ENCODE data around the gene TTC31.
"Not testable (repeated sequence)": the region's sequence is repeated elsewhere in the genome, so short reads cannot be mapped to it uniquely, and the experiment has no call there.

The TTC31 gene

GRCh38 chr2:74464406-74464805 lies 18.5 kb upstream of the TTC31 start:
- Histone ChIP-seq H3K27ac (ENCODE audit: low read length) (peak overlapping the region; percentile 91), H3K27me3 (ENCODE audit: insufficient read depth, low read length, poor library complexity) (no peaks in the 10 kb centered on the region), H3K9ac (ENCODE audit: low read depth, low read length) (peak overlapping the region; percentile 72), H4K20me1 (ENCODE audit: insufficient read depth, low read length) (peaks cover 4% of the 10 kb centered on the region), H2AFZ (ENCODE audit: low read depth, low read length) (peak overlapping the region; percentile 96; the same call in 1 of the 2 replicates), H3K4me1 (ENCODE audit: insufficient read depth, low read length) (peaks cover 31% of the 10 kb centered on the region), H3K9me3 (ENCODE audit: insufficient read depth, low read length, severe bottlenecking) (no peaks in the 10 kb centered on the region), H3K36me3 (ENCODE audit: insufficient read depth, low read length) (peaks cover 29% of the 10 kb centered on the region), H3K79me2 (ENCODE audit: insufficient read depth, low read length) (peaks cover 34% of the 10 kb centered on the region), H3K4me3 (ENCODE audit: low read depth in 1 of 2, low read length in 2 of 2) (peak overlapping the region; percentile 71 to 93; a peak in 3 of 4 replicates), H3K4me2 (ENCODE audit: insufficient read depth, low read length) (peak overlapping the region; percentile 93)
- TF ChIP-seq CTCF (IDR thresholded peaks at IDR 0.05; ENCODE audit: borderline replicate concordance, extremely low read depth, low read length, poor library complexity, severe bottlenecking) (no peak), EZH2 (IDR thresholded peaks at IDR 0.05; ENCODE audit: borderline replicate concordance, low read depth, low read length, severe bottlenecking) (no peak)
- ATAC-seq (ENCODE audit: insufficient read depth, low read depth) (peak; percentile 18), DNase-seq (no peak)

DNA sequence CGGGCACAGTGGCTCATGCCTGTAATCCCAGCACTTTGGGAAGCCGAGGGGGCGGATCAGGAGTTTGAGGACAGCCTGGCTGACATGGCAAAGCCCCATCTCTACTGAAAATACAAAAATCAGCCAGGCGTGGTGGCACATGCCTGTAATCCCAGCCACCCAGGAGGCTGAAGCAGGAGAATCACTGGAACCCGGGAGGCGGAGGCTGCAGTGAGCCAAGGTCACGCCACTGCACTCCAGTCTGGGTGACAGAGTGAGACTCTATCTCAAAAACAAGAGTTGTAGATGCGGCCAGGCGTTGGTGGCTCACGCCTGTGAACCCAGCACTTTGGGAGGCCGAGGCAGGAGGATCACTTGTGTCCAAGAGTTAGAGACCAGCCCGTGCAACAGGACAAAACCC lies 12.1 kb upstream of the TTC31 start:
- Histone ChIP-seq H3K79me2 (ENCODE audit: insufficient read depth, low read length) (peaks cover 29% of the 10 kb centered on the region), H3K4me2 (ENCODE audit: insufficient read depth, low read length) (peak overlapping the region; percentile 83; the same call in 1 of the 2 replicates), H3K36me3 (ENCODE audit: insufficient read depth, low read length) (peaks cover 31% of the 10 kb centered on the region), H3K4me1 (ENCODE audit: insufficient read depth, low read length) (peaks cover 44% of the 10 kb centered on the region), H3K9ac (ENCODE audit: low read depth, low read length) (peak overlapping the region; percentile 94; the same call in 1 of the 2 replicates)
- H4K20me1 ChIP-seq (ENCODE audit: insufficient read depth, low read length); H3K9me3 ChIP-seq (ENCODE audit: insufficient read depth, low read length, severe bottlenecking); H3K4me3 ChIP-seq (ENCODE audit: low read depth in 1 of 2, low read length in 2 of 2); H3K27ac ChIP-seq (ENCODE audit: low read length); DNase-seq; ATAC-seq (ENCODE audit: insufficient read depth, low read depth); H3K27me3 ChIP-seq (ENCODE audit: insufficient read depth, low read length, poor library complexity); H2AFZ ChIP-seq (ENCODE audit: low read depth, low read length): not testable (repeated sequence)

GRCh38 chr2:74471332-74472065 lies 11.4 kb upstream of the TTC31 start:
- Histone ChIP-seq H4K20me1 (ENCODE audit: insufficient read depth, low read length) (no peaks in the 10 kb centered on the region), H3K4me3 (ENCODE audit: low read depth in 1 of 2, low read length in 2 of 2) (peak overlapping the region; percentile 86 to 92), H3K27ac (ENCODE audit: low read length) (peak overlapping the region; percentile 95), H2AFZ (ENCODE audit: low read depth, low read length) (peak overlapping the region; percentile 97), H3K9ac (ENCODE audit: low read depth, low read length) (peak overlapping the region; percentile 94), H3K9me3 (ENCODE audit: insufficient read depth, low read length, severe bottlenecking) (no peaks in the 10 kb centered on the region), H3K4me1 (ENCODE audit: insufficient read depth, low read length) (peaks cover 39% of the 10 kb centered on the region), H3K36me3 (ENCODE audit: insufficient read depth, low read length) (peaks cover 34% of the 10 kb centered on the region), H3K27me3 (ENCODE audit: insufficient read depth, low read length, poor library complexity) (no peaks in the 10 kb centered on the region), H3K4me2 (ENCODE audit: insufficient read depth, low read length) (peak overlapping the region; percentile 83), H3K79me2 (ENCODE audit: insufficient read depth, low read length) (peaks cover 24% of the 10 kb centered on the region)
- no peak for DNase-seq
- ATAC-seq (ENCODE audit: insufficient read depth, low read depth): no peak
- TF ChIP-seq EZH2 (IDR thresholded peaks at IDR 0.05; ENCODE audit: borderline replicate concordance, low read depth, low read length, severe bottlenecking): no peak
- no peak for TF ChIP-seq CTCF (IDR thresholded peaks at IDR 0.05; ENCODE audit: borderline replicate concordance, extremely low read depth, low read length, poor library complexity, severe bottlenecking)

GRCh38 chr2:74472086-74472944 lies 10.6 kb upstream of the TTC31 start, which contains the start of gene MRPL53:
Gene MRPL53, minus strand, starts transcription at chr2:74472680. Its CDS starts 20 bp downstream, at chr2:74472660.
- Histone ChIP-seq H2AFZ (ENCODE audit: low read depth, low read length) (peak within 1 kb of the TSS; percentile 97), H3K36me3 (ENCODE audit: insufficient read depth, low read length) (peaks cover 42% of the 10 kb centered on the region), H4K20me1 (ENCODE audit: insufficient read depth, low read length) (no peaks in the 10 kb centered on the region), H3K9me3 (ENCODE audit: insufficient read depth, low read length, severe bottlenecking) (no peaks in the 10 kb centered on the region), H3K4me3 (ENCODE audit: low read depth in 1 of 2, low read length in 2 of 2) (peak within 1 kb of the TSS; percentile 86 to 92), H3K4me1 (ENCODE audit: insufficient read depth, low read length) (peaks cover 39% of the 10 kb centered on the region), H3K79me2 (ENCODE audit: insufficient read depth, low read length) (peaks cover 24% of the 10 kb centered on the region), H3K4me2 (ENCODE audit: insufficient read depth, low read length) (peak within 1 kb of the TSS; percentile 83), H3K9ac (ENCODE audit: low read depth, low read length) (peak within 1 kb of the TSS; percentile 94), H3K27ac (ENCODE audit: low read length) (peak within 1 kb of the TSS; percentile 95), H3K27me3 (ENCODE audit: insufficient read depth, low read length, poor library complexity) (no peaks in the 10 kb centered on the region)
- peak; percentile 92 for ATAC-seq (ENCODE audit: insufficient read depth, low read depth)
- peak; percentile 95 for DNase-seq
- TF ChIP-seq CTCF (IDR thresholded peaks at IDR 0.05; ENCODE audit: borderline replicate concordance, extremely low read depth, low read length, poor library complexity, severe bottlenecking) (peak; percentile 39), EZH2 (IDR thresholded peaks at IDR 0.05; ENCODE audit: borderline replicate concordance, low read depth, low read length, severe bottlenecking) (no peak)
